ENCODE data around the gene MDH1.

GRCh38 chr2:63610525-63610924 is 21.8 kb downstream of the MDH1 start:
- TF ChIP-seq CTCF (IDR thresholded peaks at IDR 0.05) (no peak), POLR2A (IDR thresholded peaks at IDR 0.05) (no peak)

All from sigmoid colon (tissue), 3 donors.